ENCODE data around the gene RTKN. TPM values are rescaled to one million over a fixed set of nuclear protein-coding genes. Genes with fewer than 3 reads are reported as not detected.
"Not testable (repeated sequence)": the region's sequence is repeated elsewhere in the genome, so short reads cannot be mapped to it uniquely, and the experiment has no call there.

Gene RTKN
- total and polyA plus RNA-seq, 9 of the 15 experiments (the other 6 are each of a cell fraction or from before 2014, with no cell fraction given) = 0.14 to 6.9 (median 3.6) TPM

DNA sequence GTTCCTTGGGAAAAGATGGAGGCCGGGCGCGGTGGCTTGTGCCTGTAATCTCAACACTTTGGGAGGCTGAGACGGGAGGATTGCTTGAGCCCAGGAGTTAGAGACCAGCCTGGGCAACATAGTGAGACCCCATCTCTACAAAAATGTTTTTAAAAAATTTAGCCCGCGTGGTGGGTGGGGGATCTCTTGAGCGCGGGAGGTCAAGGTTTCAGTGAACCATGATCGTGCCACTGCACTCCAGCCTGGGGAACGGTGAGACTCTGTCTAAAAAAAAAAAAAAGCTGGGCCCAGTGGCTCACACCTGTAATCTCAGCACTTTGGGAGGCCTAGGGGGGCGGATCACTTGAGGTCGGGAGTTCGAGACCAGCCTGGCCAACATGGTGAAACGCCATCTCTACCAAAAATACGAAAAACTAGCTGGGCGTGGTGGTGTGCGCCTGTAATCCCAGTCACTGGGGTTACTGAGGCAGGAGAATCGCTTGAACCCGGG lies 42.0 kb upstream of the RTKN start:
- ATAC-seq; H3K27ac ChIP-seq (ENCODE audit: extremely low read depth, low read depth, low read length); H3K27me3 ChIP-seq (ENCODE audit: control insufficient read depth in 2 of 2, insufficient read depth in 2 of 2, low read length in 2 of 2); in situ Hi-C loops (cut with MboI); H3K9me3 ChIP-seq (replicated peaks; ENCODE audit: control insufficient read depth, insufficient read depth, low read depth, low read length); H4K20me1 ChIP-seq (replicated peaks; ENCODE audit: control insufficient read depth, insufficient read depth, low read length); BruUV-seq (replicated peaks); DNase-seq (ENCODE audit: extremely low read depth in 1 of 4, low spot score in 3 of 4); FAIRE-seq; H3K9me1 ChIP-seq (ENCODE audit: control insufficient read depth, insufficient read depth, low read length): not testable (repeated sequence)
- Histone ChIP-seq H3K4me1 (replicated peaks in 1 of 2; ENCODE audit: control insufficient read depth in 2 of 2, insufficient read depth in 2 of 2, low read length in 2 of 2) (peaks cover 8 to 23% of the 10 kb centered on the region in 2 experiments; a peak in 4 of 5 replicates), H3K4me2 (ENCODE audit: insufficient read depth, low read length) (peak overlapping the region; percentile 99), H3K36me3 (ENCODE audit: control insufficient read depth, insufficient read depth, low read length) (peaks cover 31% of the 10 kb centered on the region), H3K9ac (ENCODE audit: insufficient read depth in 1 of 2, low read depth in 2 of 2, low read length in 2 of 2) (peak overlapping the region; percentile 83 to 93; a peak in 3 of 4 replicates), H3K4me3 (peak overlapping the region; percentile 86), H3K79me2 (ENCODE audit: control insufficient read depth, insufficient read depth, low read length) (peaks cover 32% of the 10 kb centered on the region), H2AFZ (ENCODE audit: low read depth, low read length) (peak overlapping the region; percentile 100)
- TF ChIP-seq RBM25 (IDR thresholded peaks at IDR 0.05; ENCODE audit: low read depth, low read length, severe bottlenecking) (peak; percentile 70), ZNF121 (CRISPR knock-in tag; conservative IDR thresholded peaks at IDR 0.05) (peak; percentile 97), BCOR (IDR thresholded peaks at IDR 0.05) (peak; percentile 56; the same call in 1 of the 2 replicates), KDM1A (IDR thresholded peaks at IDR 0.05) (peak; percentile 51 to 65; a peak in 1 of 4 replicates), RCOR1 (IDR thresholded peaks at IDR 0.05; ENCODE audit: borderline replicate concordance in 1 of 2, low read depth in 2 of 2, low read length in 2 of 2) (peak in 1 of 2 experiments; percentile 3; a peak in 1 of 4 replicates), SMARCA5 (IDR thresholded peaks at IDR 0.05) (peak; percentile 56; the same call in 1 of the 2 replicates)
- CTCF ChIA-PET (ENCODE audit: low intra/inter-chr PET ratio) = interaction anchor here (0.6 to 2.0 kb wide), 4 partner anchors 48 to 104 kb away, joined by 4 to 12 read pairs (median 5); no protein-coding TSS in a partner anchor
- POLR2A ChIA-PET = interaction anchor here (0.9 to 3.9 kb wide), 5 partner anchors 11 to 106 kb away, joined by 4 to 28 read pairs (median 5); partner anchors contain the start of genes AUP1, HTRA2 and MRPL53
- intact Hi-C loops (cut with micrococcal nuclease) = loop anchor here (1.0 to 2.0 kb wide), 5 partner anchors 20 to 104 kb away; partner anchors contain the start of genes AUP1, HTRA2 and INO80B
- 35% methylated on average over 18 of the region's 19 CpGs for WGBS (ENCODE audit: insufficient coverage, low coverage, missing lambda C conversion rate)

Measured in K562 (cell line).